Astrocyte (in vitro differentiated cells and primary cell): Measurements from ENCODE around the gene MINDY3. TPM values are rescaled to one million over a fixed set of nuclear protein-coding genes. Genes with fewer than 3 reads are reported as not detected.

ENCODE experiments used
- DNase-seq: peaks from one replicate; pipeline ENCODE4 v3.0.0-alpha.2; 2010; ENCODE audit warnings: low read depth
- FAIRE-seq: peaks from 2 replicates; lab custom pipeline; 2011; peaks lifted over from hg19 to GRCh38; lab: Jason Lieb, UNC
- H2AFZ ChIP-seq: 2 replicates; pipeline ENCODE4 v1.6.0; 2012; ENCODE audit warnings: low read depth, low read length, inconsistent platforms
- H3K27ac ChIP-seq: 2 replicates; pipeline ENCODE4 v1.5.1; 2011; ENCODE audit warnings: low read depth, low read length, inconsistent platforms
- H3K27me3 ChIP-seq: 2 replicates; pipeline ENCODE4 v1.6.0; 2011; ENCODE audit warnings: low read length, inconsistent platforms; ENCODE audit not compliant: insufficient read depth
- H3K36me3 ChIP-seq: 2 replicates; pipeline ENCODE4 v1.5.1; 2011; ENCODE audit warnings: low read length, inconsistent platforms; ENCODE audit not compliant: insufficient read depth
- H3K4me1 ChIP-seq: 2 replicates; pipeline ENCODE4 v1.5.1; 2011; ENCODE audit warnings: low read length, inconsistent platforms; ENCODE audit not compliant: insufficient read depth
- H3K4me2 ChIP-seq: 2 replicates; pipeline ENCODE4 v1.6.0; 2012; ENCODE audit warnings: low read length, inconsistent platforms
- H3K4me3 ChIP-seq: 2 replicates; pipeline ENCODE4 v1.5.1; 2011; ENCODE audit warnings: low read depth, mild to moderate bottlenecking, low read length, inconsistent platforms; ENCODE audit not compliant: insufficient read depth
- H3K79me2 ChIP-seq: 2 replicates; pipeline ENCODE4 v1.6.0; 2012; ENCODE audit warnings: mild to moderate bottlenecking, low read length, inconsistent platforms; ENCODE audit not compliant: insufficient read depth
- H3K9ac ChIP-seq: 2 replicates; pipeline ENCODE4 v1.6.0; 2012; ENCODE audit warnings: mild to moderate bottlenecking, low read length, inconsistent platforms
- H3K9me3 ChIP-seq: 2 replicates; pipeline ENCODE4 v1.5.1; 2012; ENCODE audit warnings: low read depth, mild to moderate bottlenecking, low read length, inconsistent platforms; ENCODE audit not compliant: insufficient read depth
- H4K20me1 ChIP-seq: 2 replicates; pipeline ENCODE4 v1.6.0; 2012; ENCODE audit warnings: low read length, inconsistent platforms; ENCODE audit not compliant: insufficient read depth
- H3K27ac Mint-ChIP-seq: one replicate; pipeline ENCODE4 v1.8.0; 2021; ENCODE audit warnings: mild to moderate bottlenecking, mixed read lengths; ENCODE audit not compliant: unreplicated experiment
- H3K27me3 Mint-ChIP-seq: one replicate; pipeline ENCODE4 v1.8.0; 2021; ENCODE audit warnings: low read depth, mixed read lengths; ENCODE audit not compliant: unreplicated experiment
- H3K36me3 Mint-ChIP-seq: one replicate; pipeline ENCODE4 v1.8.0; 2021; ENCODE audit warnings: low read depth, mixed read lengths; ENCODE audit not compliant: unreplicated experiment
- H3K4me1 Mint-ChIP-seq: one replicate; pipeline ENCODE4 v1.8.0; 2021; ENCODE audit warnings: low read depth, mixed read lengths; ENCODE audit not compliant: unreplicated experiment
- H3K4me3 Mint-ChIP-seq: one replicate; pipeline ENCODE4 v1.8.0; 2021; ENCODE audit warnings: mild to moderate bottlenecking, moderate library complexity, mixed read lengths; ENCODE audit not compliant: unreplicated experiment
- H3K9me3 Mint-ChIP-seq: one replicate; pipeline ENCODE4 v1.8.0; 2021; ENCODE audit warnings: mild to moderate bottlenecking, mixed read lengths; ENCODE audit not compliant: unreplicated experiment
- EZH2 ChIP-seq: IDR thresholded peaks from 2 replicates; pipeline ENCODE4 v1.6.1; 2012; ENCODE audit warnings: mild to moderate bottlenecking, low read length, inconsistent platforms; ENCODE audit not compliant: insufficient read depth
- total RNA-seq: library from RNA; stranded (reverse); gene quantifications from 2 replicates; pipeline ENCODE4 v1.2.1, GENCODE V29; 2021
- TF ChIP-seq, protein P1 (sequence below): IDR thresholded peaks from 2 replicates; pipeline ENCODE4 v1.5.1; 2011; ENCODE audit warnings: low read depth, mild to moderate bottlenecking, inconsistent platforms, low read length, moderate library complexity; ENCODE audit not compliant: insufficient read depth

MINDY3 gene
- total RNA-seq, 1 donor from 2014 or later = 28.4 TPM

DNA sequence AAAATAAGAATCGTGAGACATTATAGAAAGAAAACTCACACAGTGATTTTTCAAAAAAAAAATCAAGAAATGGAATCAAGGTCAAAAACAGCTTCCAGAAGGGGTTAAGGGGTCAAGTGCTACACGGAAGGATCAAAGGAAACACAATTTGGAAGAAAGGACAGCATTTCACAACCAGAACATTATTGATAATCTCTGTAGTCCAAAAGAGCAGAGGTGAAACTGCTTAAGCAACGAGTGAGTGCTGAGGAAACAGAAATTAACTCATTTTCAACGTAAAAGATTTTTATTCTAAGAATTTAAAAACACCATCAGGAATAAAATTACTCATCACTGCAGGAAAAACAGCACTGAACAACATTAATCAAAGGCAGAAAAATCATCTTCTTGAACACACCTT lies 23.5 kb downstream of the MINDY3 start:
- Mint-ChIP-seq H3K36me3 (peaks cover 4% of the 10 kb centered on the region), H3K27ac (no peak overlapping the region), H3K27me3 (no peaks in the 10 kb centered on the region), H3K4me3 (no peak overlapping the region), H3K9me3 (no peaks in the 10 kb centered on the region), H3K4me1 (no peaks in the 10 kb centered on the region)
- Histone ChIP-seq H3K79me2 (no peaks in the 10 kb centered on the region), H4K20me1 (peaks cover 7% of the 10 kb centered on the region), H3K36me3 (no peaks in the 10 kb centered on the region), H2AFZ (no peak overlapping the region), H3K9ac (no peak overlapping the region), H3K4me3 (no peak overlapping the region), H3K27me3 (no peaks in the 10 kb centered on the region), H3K27ac (no peak overlapping the region), H3K4me2 (no peak overlapping the region), H3K9me3 (no peaks in the 10 kb centered on the region), H3K4me1 (no peaks in the 10 kb centered on the region)
- FAIRE-seq = no peak
- TF ChIP-seq, protein P1, sequence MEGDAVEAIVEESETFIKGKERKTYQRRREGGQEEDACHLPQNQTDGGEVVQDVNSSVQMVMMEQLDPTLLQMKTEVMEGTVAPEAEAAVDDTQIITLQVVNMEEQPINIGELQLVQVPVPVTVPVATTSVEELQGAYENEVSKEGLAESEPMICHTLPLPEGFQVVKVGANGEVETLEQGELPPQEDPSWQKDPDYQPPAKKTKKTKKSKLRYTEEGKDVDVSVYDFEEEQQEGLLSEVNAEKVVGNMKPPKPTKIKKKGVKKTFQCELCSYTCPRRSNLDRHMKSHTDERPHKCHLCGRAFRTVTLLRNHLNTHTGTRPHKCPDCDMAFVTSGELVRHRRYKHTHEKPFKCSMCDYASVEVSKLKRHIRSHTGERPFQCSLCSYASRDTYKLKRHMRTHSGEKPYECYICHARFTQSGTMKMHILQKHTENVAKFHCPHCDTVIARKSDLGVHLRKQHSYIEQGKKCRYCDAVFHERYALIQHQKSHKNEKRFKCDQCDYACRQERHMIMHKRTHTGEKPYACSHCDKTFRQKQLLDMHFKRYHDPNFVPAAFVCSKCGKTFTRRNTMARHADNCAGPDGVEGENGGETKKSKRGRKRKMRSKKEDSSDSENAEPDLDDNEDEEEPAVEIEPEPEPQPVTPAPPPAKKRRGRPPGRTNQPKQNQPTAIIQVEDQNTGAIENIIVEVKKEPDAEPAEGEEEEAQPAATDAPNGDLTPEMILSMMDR = no peak
- no peak for TF ChIP-seq EZH2
- no peak for DNase-seq

DNA sequence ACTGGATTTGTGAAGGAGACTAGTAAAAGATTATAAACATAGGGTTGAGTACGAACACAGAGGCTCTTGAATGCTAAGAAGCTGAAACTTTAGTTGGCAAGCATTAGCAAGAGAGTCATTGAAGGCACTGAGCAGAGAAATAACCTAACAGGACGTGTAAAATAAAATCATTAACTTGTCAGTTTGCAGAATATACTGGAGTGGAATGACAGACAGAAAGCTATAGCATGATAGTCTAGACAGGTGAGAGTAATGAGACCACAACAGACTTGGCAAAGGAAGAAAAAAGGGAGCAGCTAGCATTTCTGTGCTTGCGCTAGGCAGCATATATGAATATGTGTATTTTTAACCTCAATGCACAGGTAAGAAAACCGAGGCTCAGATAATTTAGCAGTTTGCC lies 30.8 kb downstream of the MINDY3 start:
- H3K9me3 ChIP-seq = no peaks in the 10 kb centered on the region
- H3K9me3 Mint-ChIP-seq = no peaks in the 10 kb centered on the region
- H2AFZ ChIP-seq = no peak overlapping the region
- H4K20me1 ChIP-seq = no peaks in the 10 kb centered on the region
- DNase-seq = no peak
- H3K27ac Mint-ChIP-seq = no peak overlapping the region
- H3K27me3 ChIP-seq = no peaks in the 10 kb centered on the region
- no peak overlapping the region for H3K4me2 ChIP-seq
- H3K36me3 Mint-ChIP-seq = peaks cover 4% of the 10 kb centered on the region
- H3K4me1 Mint-ChIP-seq = no peaks in the 10 kb centered on the region
- no peaks in the 10 kb centered on the region for H3K79me2 ChIP-seq
- no peak overlapping the region for H3K9ac ChIP-seq
- no peak overlapping the region for H3K4me3 Mint-ChIP-seq
- FAIRE-seq = no peak
- H3K27ac ChIP-seq = no peak overlapping the region
- H3K4me1 ChIP-seq = no peaks in the 10 kb centered on the region
- no peaks in the 10 kb centered on the region for H3K27me3 Mint-ChIP-seq
- H3K4me3 ChIP-seq = no peak overlapping the region
- H3K36me3 ChIP-seq = peaks cover 3% of the 10 kb centered on the region
- no peak for TF ChIP-seq EZH2
- TF ChIP-seq, protein P1 = no peak

DNA sequence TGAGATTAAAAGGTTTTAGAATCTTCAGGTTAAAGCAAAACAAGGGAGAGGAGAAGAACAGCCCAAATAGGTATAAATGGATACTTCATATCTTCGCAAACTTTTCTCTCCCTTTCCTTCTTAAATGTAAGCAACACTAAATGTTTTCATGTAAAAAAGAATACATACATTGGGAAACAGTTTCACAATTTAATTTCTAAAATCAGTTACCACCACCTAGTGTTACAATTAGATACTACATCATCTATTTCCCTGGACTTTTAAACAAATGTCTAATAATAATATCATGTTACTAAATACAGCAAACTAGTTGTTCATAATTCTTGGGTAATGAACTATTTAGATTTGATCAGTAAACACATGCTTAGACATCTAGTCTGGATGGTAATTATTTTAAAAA lies 35.8 kb downstream of the MINDY3 start:
- TF ChIP-seq, protein P1 = peak; percentile 29
- no peak for TF ChIP-seq EZH2
- H3K27ac ChIP-seq = no peak overlapping the region
- FAIRE-seq (peak; percentile 73), DNase-seq (peak; percentile 8)
- H3K36me3 ChIP-seq = peaks cover 9% of the 10 kb centered on the region
- no peaks in the 10 kb centered on the region for H3K4me1 ChIP-seq
- no peaks in the 10 kb centered on the region for H4K20me1 ChIP-seq
- H3K27me3 ChIP-seq = no peaks in the 10 kb centered on the region
- peaks cover 5% of the 10 kb centered on the region for H3K4me1 Mint-ChIP-seq
- no peak overlapping the region for H3K27ac Mint-ChIP-seq
- no peak overlapping the region for H2AFZ ChIP-seq
- no peak overlapping the region for H3K4me2 ChIP-seq
- H3K9ac ChIP-seq = no peak overlapping the region
- no peaks in the 10 kb centered on the region for H3K9me3 Mint-ChIP-seq
- H3K9me3 ChIP-seq = no peaks in the 10 kb centered on the region
- no peak overlapping the region for H3K4me3 Mint-ChIP-seq
- H3K27me3 Mint-ChIP-seq = no peaks in the 10 kb centered on the region
- H3K36me3 Mint-ChIP-seq = peaks cover 2% of the 10 kb centered on the region
- no peaks in the 10 kb centered on the region for H3K79me2 ChIP-seq
- H3K4me3 ChIP-seq = no peak overlapping the region
